Mesothelial cell of epicardium (in vitro differentiated cells): ENCODE data around the gene MYO18A. TPM values are rescaled to one million over a fixed set of nuclear protein-coding genes. Genes with fewer than 3 reads are reported as not detected.

Experiments
- DNase-seq, 2 experiments: peaks; one replicate each; pipeline ENCODE4 v3.0.0; 2021; ENCODE audit warnings: low spot score in 2 of 2; ENCODE audit not compliant: unreplicated experiment in 2 of 2
- H3K27ac Mint-ChIP-seq: 2 replicates; pipeline ENCODE4 v1.8.0; 2021; ENCODE audit warnings: mixed read lengths
- H3K27me3 Mint-ChIP-seq: 2 replicates; pipeline ENCODE4 v1.8.0; 2021; ENCODE audit warnings: low read depth, mixed read lengths
- H3K36me3 Mint-ChIP-seq: 2 replicates; pipeline ENCODE4 v1.8.0; 2021; ENCODE audit warnings: mixed read lengths
- H3K4me1 Mint-ChIP-seq: 2 replicates; pipeline ENCODE4 v1.8.0; 2021; ENCODE audit warnings: mixed read lengths
- H3K4me3 Mint-ChIP-seq: 2 replicates; pipeline ENCODE4 v1.8.0; 2021; ENCODE audit warnings: mild to moderate bottlenecking, moderate library complexity, mixed read lengths
- H3K9me3 Mint-ChIP-seq: 2 replicates; pipeline ENCODE4 v1.8.0; 2021; ENCODE audit warnings: mixed read lengths
- total RNA-seq: library from RNA; stranded (reverse); gene quantifications from 3 replicates; pipeline ENCODE4 v1.2.1, GENCODE V29; 2021
- TF ChIP-seq, protein P1 (sequence below): fragments of 200-600 bp; sonication (generic); IDR thresholded peaks from one replicate; pipeline ENCODE4 v1.5.0; 2021; ENCODE audit warnings: antibody characterized with exemption; ENCODE audit not compliant: unreplicated experiment

Gene MYO18A
- total RNA-seq, 1 donor from 2014 or later = 58.4 TPM

DNA sequence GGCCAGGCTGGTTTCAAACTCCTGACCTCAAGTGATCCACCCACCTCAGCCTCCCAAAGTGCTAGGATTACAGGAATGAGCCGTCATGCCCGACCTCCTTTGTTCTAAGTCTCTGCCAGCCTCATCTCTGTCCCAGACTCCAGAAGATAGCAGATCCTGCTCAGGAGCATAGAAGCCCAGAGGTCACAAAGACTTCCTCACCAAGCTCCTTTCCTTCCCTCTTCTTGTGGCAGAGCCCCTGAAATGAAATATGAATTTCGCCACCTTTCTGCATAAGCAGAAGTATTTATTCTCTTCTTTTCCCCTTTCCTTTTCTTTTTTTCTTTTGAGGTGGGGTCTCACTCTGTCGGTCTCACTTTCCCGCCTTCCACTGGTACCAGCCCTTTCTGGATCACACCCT is 148.7 kb downstream of the MYO18A start:
- Mint-ChIP-seq H3K4me1 (peaks cover 3% of the 10 kb centered on the region), H3K27me3 (peaks cover 81% of the 10 kb centered on the region), H3K36me3 (peaks cover 2% of the 10 kb centered on the region), H3K27ac (no peak overlapping the region), H3K4me3 (no peak overlapping the region), H3K9me3 (peaks cover 18% of the 10 kb centered on the region)
- TF ChIP-seq, protein P1, sequence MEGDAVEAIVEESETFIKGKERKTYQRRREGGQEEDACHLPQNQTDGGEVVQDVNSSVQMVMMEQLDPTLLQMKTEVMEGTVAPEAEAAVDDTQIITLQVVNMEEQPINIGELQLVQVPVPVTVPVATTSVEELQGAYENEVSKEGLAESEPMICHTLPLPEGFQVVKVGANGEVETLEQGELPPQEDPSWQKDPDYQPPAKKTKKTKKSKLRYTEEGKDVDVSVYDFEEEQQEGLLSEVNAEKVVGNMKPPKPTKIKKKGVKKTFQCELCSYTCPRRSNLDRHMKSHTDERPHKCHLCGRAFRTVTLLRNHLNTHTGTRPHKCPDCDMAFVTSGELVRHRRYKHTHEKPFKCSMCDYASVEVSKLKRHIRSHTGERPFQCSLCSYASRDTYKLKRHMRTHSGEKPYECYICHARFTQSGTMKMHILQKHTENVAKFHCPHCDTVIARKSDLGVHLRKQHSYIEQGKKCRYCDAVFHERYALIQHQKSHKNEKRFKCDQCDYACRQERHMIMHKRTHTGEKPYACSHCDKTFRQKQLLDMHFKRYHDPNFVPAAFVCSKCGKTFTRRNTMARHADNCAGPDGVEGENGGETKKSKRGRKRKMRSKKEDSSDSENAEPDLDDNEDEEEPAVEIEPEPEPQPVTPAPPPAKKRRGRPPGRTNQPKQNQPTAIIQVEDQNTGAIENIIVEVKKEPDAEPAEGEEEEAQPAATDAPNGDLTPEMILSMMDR = no peak
- no peak for DNase-seq

DNA sequence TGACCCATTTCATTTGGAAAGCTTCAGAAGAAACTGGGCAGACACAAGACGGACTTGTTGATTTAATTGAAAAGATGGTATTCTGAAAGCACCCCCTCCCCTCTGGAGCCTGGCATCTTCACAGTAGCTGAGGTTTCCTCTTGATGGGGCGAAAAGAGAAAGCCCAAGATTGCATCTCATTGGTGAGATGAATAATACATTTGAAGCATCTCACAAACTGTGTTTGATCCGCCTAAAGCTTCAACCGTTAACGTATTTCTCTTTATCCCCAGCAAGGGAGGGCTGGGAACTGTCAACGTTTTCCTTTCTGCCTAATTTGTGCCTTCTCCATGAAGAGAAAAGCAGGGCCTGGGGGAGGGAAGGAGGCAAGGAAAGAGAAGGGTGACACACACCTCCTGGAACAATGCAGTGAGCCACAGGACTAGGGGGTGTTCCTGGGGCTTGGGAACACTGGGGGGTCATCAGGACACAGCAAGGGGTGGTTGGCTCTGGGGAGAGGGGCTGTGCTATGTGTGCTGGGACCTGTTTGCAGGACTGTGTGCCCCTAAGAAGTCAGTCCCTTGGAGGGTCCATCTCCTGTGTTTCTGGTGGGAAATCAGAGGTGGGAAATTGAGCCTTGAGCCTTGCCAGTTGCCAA is 155.8 kb downstream of the MYO18A start:
- peaks cover 94% of the 10 kb centered on the region for H3K27me3 Mint-ChIP-seq
- H3K4me1 Mint-ChIP-seq = peaks cover 6% of the 10 kb centered on the region
- TF ChIP-seq, protein P1 = no peak
- H3K27ac Mint-ChIP-seq = no peak overlapping the region
- no peak overlapping the region for H3K4me3 Mint-ChIP-seq
- DNase-seq = no peak
- H3K36me3 Mint-ChIP-seq = no peaks in the 10 kb centered on the region
- no peaks in the 10 kb centered on the region for H3K9me3 Mint-ChIP-seq

DNA sequence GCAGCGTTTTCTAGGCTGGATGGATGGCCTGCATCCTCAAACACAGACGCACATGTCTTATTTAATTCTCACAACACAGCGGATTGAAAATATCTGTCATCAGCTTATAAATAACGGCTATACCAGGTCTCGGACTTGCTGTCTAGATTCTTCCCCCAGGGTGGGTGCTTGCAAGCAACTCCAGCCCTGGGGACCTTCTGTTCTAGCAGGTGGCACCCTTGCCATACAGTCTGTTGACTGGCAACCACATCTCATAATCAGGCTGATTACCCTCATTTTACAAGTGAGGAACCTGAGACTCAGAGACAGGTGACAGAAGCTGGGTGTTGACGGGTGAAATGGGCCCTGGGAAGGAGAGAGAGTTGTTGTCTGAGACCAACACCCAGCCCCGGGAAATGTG is 158.1 kb downstream of the MYO18A start:
- Mint-ChIP-seq H3K4me1 (peaks cover 5% of the 10 kb centered on the region), H3K27ac (no peak overlapping the region), H3K27me3 (peaks cover 94% of the 10 kb centered on the region), H3K4me3 (no peak overlapping the region), H3K36me3 (no peaks in the 10 kb centered on the region), H3K9me3 (no peaks in the 10 kb centered on the region)
- no peak for DNase-seq
- TF ChIP-seq, protein P1 = no peak

DNA sequence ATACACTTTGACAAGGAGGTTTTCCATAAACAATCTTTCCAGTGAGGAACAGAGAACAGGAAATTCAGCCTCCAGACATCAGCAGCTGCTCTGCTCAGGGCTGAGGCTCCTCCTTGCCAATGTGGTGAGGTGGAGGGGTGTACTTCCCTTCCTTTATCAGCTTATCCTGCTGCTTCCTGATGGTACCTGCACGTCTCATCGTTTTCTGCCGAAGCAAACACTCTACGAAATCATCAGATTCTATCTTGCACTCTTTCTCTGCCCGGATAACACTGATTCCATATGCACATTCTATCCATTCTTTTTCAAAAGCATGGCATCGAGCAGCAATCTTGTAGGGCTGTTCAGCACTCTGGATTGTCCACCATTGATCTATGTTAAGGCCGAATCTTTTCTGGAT is 159.0 kb downstream of the MYO18A start:
- H3K27ac Mint-ChIP-seq = no peak overlapping the region
- H3K36me3 Mint-ChIP-seq = no peaks in the 10 kb centered on the region
- DNase-seq = no peak
- no peak overlapping the region for H3K4me3 Mint-ChIP-seq
- peaks cover 94% of the 10 kb centered on the region for H3K27me3 Mint-ChIP-seq
- TF ChIP-seq, protein P1 = no peak
- no peaks in the 10 kb centered on the region for H3K9me3 Mint-ChIP-seq
- peaks cover 5% of the 10 kb centered on the region for H3K4me1 Mint-ChIP-seq

Other genes with a start within 250 kb of the MYO18A start
- 60.1 to 69.3 TPM (median 60.3 TPM) in 3 replicates for gene PHF12, start 228.9 kb downstream of the MYO18A start, total RNA-seq
- gene SEZ6, start 174.4 kb downstream of the MYO18A start, total RNA-seq = not detected in 3 replicates
- gene PIPOX, start 137.3 kb downstream of the MYO18A start, total RNA-seq = 4.1 to 5.0 TPM (median 4.4 TPM) in 3 replicates
- not detected in 3 replicates for gene CRYBA1, start 66.5 kb upstream of the MYO18A start, total RNA-seq
- 59.8 to 72.7 TPM (median 62.3 TPM) in 3 replicates for gene NUFIP2, start 113.8 kb upstream of the MYO18A start, total RNA-seq
- 84.7 to 92.1 TPM (median 86.7 TPM) in 3 replicates for gene TAOK1, start 210.0 kb upstream of the MYO18A start, total RNA-seq